ENCODE results near the gene MCF2L.

DNA sequence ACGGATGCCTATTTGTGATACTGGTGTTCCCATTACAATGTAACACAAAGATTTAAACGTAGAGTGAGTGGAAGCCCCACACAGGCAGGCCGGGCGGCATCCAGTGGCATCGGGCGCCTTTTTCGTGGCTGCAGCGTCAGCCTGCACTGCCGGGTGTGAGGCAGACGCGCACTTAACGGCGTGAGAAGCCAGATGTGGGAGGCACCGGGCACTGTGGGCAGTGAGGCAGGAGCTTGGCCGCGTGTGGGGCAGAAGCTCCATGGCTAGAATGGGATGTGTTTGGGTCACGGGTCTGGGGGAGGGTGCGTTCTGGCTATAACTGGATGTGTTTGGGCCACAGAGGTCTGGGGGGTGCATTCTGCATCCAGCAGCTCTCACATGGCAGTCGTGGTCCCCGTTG is 73.4 kb downstream of the MCF2L start:
- no peak for TF ChIP-seq CTCF (IDR thresholded peaks at IDR 0.05; ENCODE audit: low read length)
- no peak for TF ChIP-seq EZH2 (optimal IDR thresholded peaks at IDR 0.05; ENCODE audit: low read depth, low read length)
